GM12878 (cell line): ENCODE data around the gene CNTNAP2. TPM values are rescaled to one million over a fixed set of nuclear protein-coding genes. Genes with fewer than 3 reads are reported as not detected.

Experiments
- ATAC-seq: fragments of 200-7000 bp; cut with Tn5 transposase; 3 replicates; pipeline ENCODE4 v1.9.1; 2020; ENCODE audit warnings: mild to moderate bottlenecking, moderate library complexity
- BruUV-seq: library from RNA; stranded (reverse); fragments of 400-500 nt; replicated peaks from 2 replicates; lab custom pipeline; 2021; lab: Mats Ljungman, UMichigan
- CTCF ChIA-PET: fragments of 300-600 bp; sonication (Branson Sonifier 250); formaldehyde crosslinking; extraction: SDS; loops from one replicate; lab custom pipeline; 2021; ENCODE audit warnings: inconsistent platforms; lab: Yijun Ruan, JAX
- POLR2A ChIA-PET: fragments of 350-600 bp; formaldehyde crosslinking; extraction: SDS; loops from one replicate; lab custom pipeline; 2021; ENCODE audit warnings: inconsistent platforms; lab: Charles Lee
- RAD21 ChIA-PET: fragments of 300-600 bp; sonication (Branson Sonifier 250); formaldehyde crosslinking; loops from one replicate; lab custom pipeline; 2023; ENCODE audit warnings: antibody characterized with exemption; ENCODE audit not compliant: unreplicated experiment; lab: Charles Lee
- SMC1A ChIA-PET: fragments of 300-600 bp; sonication (Branson Sonifier 250); formaldehyde crosslinking; loops from one replicate; lab custom pipeline; 2023; ENCODE audit not compliant: unreplicated experiment, uncharacterized antibody; lab: Charles Lee
- DNase-seq: peaks from one replicate; pipeline ENCODE4 v3.0.0-alpha.2; 2011; ENCODE audit warnings: low read depth, low spot score
- FAIRE-seq: peaks from 3 replicates; lab custom pipeline; 2011; peaks lifted over from hg19 to GRCh38; lab: Jason Lieb, UNC
- H2AFZ ChIP-seq: 2 replicates; pipeline ENCODE4 v1.6.0; 2011; ENCODE audit warnings: low read depth, low read length, control low read depth; ENCODE audit not compliant: control insufficient read depth
- H3K27ac ChIP-seq: 2 replicates; pipeline ENCODE4 v1.5.1; 2011; ENCODE audit warnings: control low read depth; ENCODE audit not compliant: control insufficient read depth, insufficient read depth
- H3K27me3 ChIP-seq, 2 experiments: replicated peaks in 1 of 2; 2 replicates each; pipeline versions ENCODE4 v1.6.0 to v1.6.1; 2011; ENCODE audit warnings: low read length in 1 of 2; ENCODE audit not compliant: control insufficient read depth in 2 of 2, insufficient read depth in 2 of 2
- H3K36me3 ChIP-seq, 2 experiments: 2 replicates each; pipeline ENCODE4 v1.5.1; 2011; ENCODE audit warnings: low read length in 1 of 2; ENCODE audit not compliant: control insufficient read depth in 2 of 2, insufficient read depth in 2 of 2
- H3K4me1 ChIP-seq: 2 replicates; pipeline ENCODE4 v1.6.1; 2011; ENCODE audit warnings: mild to moderate bottlenecking, low read length, moderate library complexity, mixed read lengths; ENCODE audit not compliant: control insufficient read depth, insufficient read depth
- H3K4me2 ChIP-seq: 2 replicates; pipeline ENCODE4 v1.6.0; 2011; ENCODE audit warnings: control low read depth; ENCODE audit not compliant: control insufficient read depth, insufficient read depth
- H3K4me3 ChIP-seq: fragments of 200-600 bp; sonication (generic); 2 replicates; pipeline ENCODE4 v1.5.1; 2016
- H3K79me2 ChIP-seq: 2 replicates; pipeline ENCODE4 v1.6.0; 2011; ENCODE audit warnings: low read length; ENCODE audit not compliant: control insufficient read depth, insufficient read depth
- H3K9ac ChIP-seq: 2 replicates; pipeline ENCODE4 v1.8.0; 2011; ENCODE audit warnings: low read length, control low read depth, mixed read lengths; ENCODE audit not compliant: control insufficient read depth, insufficient read depth
- H3K9me3 ChIP-seq: replicated peaks from 3 replicates; pipeline ENCODE4 v1.5.1; 2011; ENCODE audit warnings: mild to moderate bottlenecking, low read length; ENCODE audit not compliant: control insufficient read depth, insufficient read depth
- H4K20me1 ChIP-seq: 2 replicates; pipeline ENCODE4 v1.6.0; 2011; ENCODE audit not compliant: control insufficient read depth, insufficient read depth
- CHD4 ChIP-seq: fragments of 200-600 bp; sonication (generic); IDR thresholded peaks from 2 replicates; pipeline ENCODE4 v1.6.1; 2016; ENCODE audit warnings: mild to moderate bottlenecking
- FOXM1 ChIP-seq: IDR thresholded peaks from 2 replicates; pipeline ENCODE4 v1.6.1; 2012; ENCODE audit warnings: low read depth, mild to moderate bottlenecking, inconsistent platforms, low read length, moderate library complexity
- HDAC6 ChIP-seq: fragments of 200-600 bp; sonication (generic); IDR thresholded peaks from one replicate; pipeline ENCODE4 v1.8.0; 2017; ENCODE audit warnings: antibody characterized with exemption; ENCODE audit not compliant: unreplicated experiment
- NFYB ChIP-seq: IDR thresholded peaks from 2 replicates; pipeline ENCODE4 v1.6.1; 2011; ENCODE audit warnings: low read depth, mild to moderate bottlenecking, low read length, improper control_type of control experiment, moderate library complexity; ENCODE audit not compliant: insufficient read depth
- REST ChIP-seq: IDR thresholded peaks from 2 replicates; pipeline ENCODE4 v1.6.1; 2012; ENCODE audit warnings: mild to moderate bottlenecking, low read depth, low read length
- RUNX3 ChIP-seq: IDR thresholded peaks from 2 replicates; pipeline ENCODE4 v1.6.1; 2012; ENCODE audit warnings: low read length, inconsistent platforms
- TARDBP ChIP-seq: IDR thresholded peaks from 2 replicates; pipeline ENCODE4 v1.6.1; 2016; ENCODE audit warnings: borderline replicate concordance
- USF2 ChIP-seq: IDR thresholded peaks from 2 replicates; pipeline ENCODE4 v1.6.1; 2011; ENCODE audit warnings: low read depth, low read length, improper control_type of control experiment, borderline replicate concordance
- ZNF274 ChIP-seq: IDR thresholded peaks from one replicate; pipeline ENCODE4 v1.8.0; 2011; ENCODE audit not compliant: insufficient read length, insufficient read depth
- WGBS: methylation state at CpG from one replicate; pipeline ENCODE4 v1.1.6; 2016; ENCODE audit warnings: low lambda C conversion rate; ENCODE audit not compliant: insufficient replicate concordance, insufficient coverage; ENCODE audit errors: missing lambda C conversion rate; 5-methylcytosine and 5-hydroxymethylcytosine counted together
- in situ Hi-C: fragments of 300-500 bp; cut with MboI; formaldehyde crosslinking; loops from 9 replicates; pipeline ENCODE4 v1.14.3; 2018; ENCODE audit warnings: mixed read lengths
- intact Hi-C: fragments of 100-400 bp; cut with micrococcal nuclease; formaldehyde crosslinking; loops from one replicate; pipeline ENCODE4 v1.14.2; 2022; ENCODE audit not compliant: unreplicated experiment
- polyA plus RNA-seq, 11 experiments: library from polyadenylated mRNA; depleted of rRNA in 4 of 11; unstranded in 6 of 11; stranded (reverse) in 5 of 11; fragments of >200 nt; fragmentation: Nextera tagmentation in 4 of 11; fragmentation: Illumina TruSeq in 1 of 11; extraction: Ambion mirVana in 4 of 11; extraction: Trizol in 1 of 11; gene quantifications; 1 replicate in 1 of 11; 2 replicates in 10 of 11; pipeline versions ENCODE4 v1.2.1 to v1.2.3, GENCODE V29; 2011 to 2016; ENCODE audit warnings: inconsistent platforms in 2 of 11, missing spikeins in 2 of 11, low read depth in 1 of 11
- total RNA-seq, 4 experiments: library from RNA; depleted of rRNA in 3 of 4; stranded (reverse); fragments of >200 nt in 3 of 4; fragmentation: Illumina TruSeq in 1 of 4; extraction: Trizol in 1 of 4; gene quantifications; 2 replicates each; pipeline versions ENCODE4 v1.2.1 to v1.2.3, GENCODE V29; 2013 to 2021

CNTNAP2 gene
- total and polyA plus RNA-seq, 10 of the 15 experiments (the other 5 are each of a cell fraction or from before 2014, with no cell fraction given) = 0.03 to 0.08 (median 0.03) TPM; not detected in 7

GRCh38 chr7:147941381-147941780, 1824.8 kb downstream of the CNTNAP2 start:
- SMC1A ChIA-PET = interaction anchor here (0.9 kb wide), 1 partner anchor 58 kb away, joined by 3 read pairs; no protein-coding TSS in a partner anchor
- intact Hi-C loops = no loop called here
- ATAC-seq = no peak
- H3K79me2 ChIP-seq = no peaks in the 10 kb centered on the region
- H3K9ac ChIP-seq = no peak overlapping the region
- CTCF ChIA-PET = no interaction called here
- no peaks in the 10 kb centered on the region for H3K36me3 ChIP-seq
- H3K4me3 ChIP-seq = no peak overlapping the region
- no peak overlapping the region for H2AFZ ChIP-seq
- H3K27ac ChIP-seq = no peak overlapping the region
- RAD21 ChIA-PET = no interaction called here
- WGBS = 20% methylated on average over 3 of the region's 3 CpGs
- no peaks in the 10 kb centered on the region for H3K9me3 ChIP-seq
- DNase-seq = no peak
- H3K4me1 ChIP-seq = no peaks in the 10 kb centered on the region
- no peak for FAIRE-seq
- no peaks in the 10 kb centered on the region for H3K27me3 ChIP-seq
- H4K20me1 ChIP-seq = no peaks in the 10 kb centered on the region
- no TSS peak for BruUV-seq
- in situ Hi-C loops = no loop called here
- H3K4me2 ChIP-seq = no peak overlapping the region
- POLR2A ChIA-PET = no interaction called here
- TF ChIP-seq ZNF274 = no peak
- TF ChIP-seq FOXM1 = no peak
- no peak for TF ChIP-seq NFYB
- TF ChIP-seq USF2 = no peak
- TF ChIP-seq REST = no peak
- no peak for TF ChIP-seq HDAC6
- no peak for TF ChIP-seq CHD4
- no peak for TF ChIP-seq RUNX3
- TF ChIP-seq TARDBP = no peak
